Superior temporal gyrus (tissue), 1 donor: ENCODE data around the gene SLC28A1.
"Not testable (repeated sequence)": the region's sequence is repeated elsewhere in the genome, so short reads cannot be mapped to it uniquely, and the experiment has no call there.

Experiments
- DNase-seq: peaks from one replicate; pipeline ENCODE4 v3.0.0-alpha.2; 2016; ENCODE audit errors: extremely low spot score

Gene SLC28A1, protein sequence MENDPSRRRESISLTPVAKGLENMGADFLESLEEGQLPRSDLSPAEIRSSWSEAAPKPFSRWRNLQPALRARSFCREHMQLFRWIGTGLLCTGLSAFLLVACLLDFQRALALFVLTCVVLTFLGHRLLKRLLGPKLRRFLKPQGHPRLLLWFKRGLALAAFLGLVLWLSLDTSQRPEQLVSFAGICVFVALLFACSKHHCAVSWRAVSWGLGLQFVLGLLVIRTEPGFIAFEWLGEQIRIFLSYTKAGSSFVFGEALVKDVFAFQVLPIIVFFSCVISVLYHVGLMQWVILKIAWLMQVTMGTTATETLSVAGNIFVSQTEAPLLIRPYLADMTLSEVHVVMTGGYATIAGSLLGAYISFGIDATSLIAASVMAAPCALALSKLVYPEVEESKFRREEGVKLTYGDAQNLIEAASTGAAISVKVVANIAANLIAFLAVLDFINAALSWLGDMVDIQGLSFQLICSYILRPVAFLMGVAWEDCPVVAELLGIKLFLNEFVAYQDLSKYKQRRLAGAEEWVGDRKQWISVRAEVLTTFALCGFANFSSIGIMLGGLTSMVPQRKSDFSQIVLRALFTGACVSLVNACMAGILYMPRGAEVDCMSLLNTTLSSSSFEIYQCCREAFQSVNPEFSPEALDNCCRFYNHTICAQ

DNA sequence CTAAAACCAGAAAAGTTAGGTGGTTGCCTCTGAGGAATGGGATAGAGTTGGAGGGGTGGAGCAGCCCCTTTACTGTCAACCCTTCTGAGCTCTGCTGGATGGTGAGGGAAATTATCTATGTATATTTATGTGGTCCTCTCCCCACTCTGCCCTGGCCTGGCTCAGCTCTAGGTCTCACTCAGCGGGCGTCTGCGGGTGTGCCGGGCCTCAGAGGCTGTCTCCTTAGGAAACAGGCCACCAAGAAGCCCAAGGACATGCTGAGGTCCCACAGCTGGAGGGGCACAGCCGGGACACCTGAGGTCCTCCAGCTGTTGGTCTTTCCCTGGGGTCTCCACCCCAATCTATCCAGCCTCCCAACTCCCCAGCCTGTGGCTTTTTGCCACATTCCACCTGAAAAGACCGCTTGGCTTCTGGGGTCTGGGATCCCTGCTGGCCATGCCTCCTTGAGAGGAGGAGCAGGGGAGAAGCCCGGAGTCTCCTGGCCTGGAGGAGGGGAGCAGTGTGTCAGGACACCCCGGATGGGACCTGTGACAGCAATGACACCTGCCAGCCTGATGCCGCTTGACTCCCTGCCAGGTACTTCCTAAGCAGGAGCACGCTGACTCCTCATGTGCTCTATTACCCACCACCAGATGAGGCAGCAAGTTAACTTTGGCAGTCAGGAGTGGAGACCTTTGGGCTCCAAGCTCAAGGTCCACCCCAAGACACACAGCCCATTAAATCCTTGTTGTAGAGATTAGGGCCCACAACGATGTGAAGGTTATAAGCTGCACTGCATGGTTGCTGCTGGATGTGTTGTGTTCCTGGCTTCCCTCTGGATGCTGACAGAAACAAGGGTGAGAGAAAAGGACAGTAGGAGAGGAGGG is at the start of gene SLC28A1:
Gene SLC28A1 (plus strand): TSS at position 747 of the 866 bp plus-strand sequence. CDS start 3,099 bp downstream, outside the sequence.
- no peak for DNase-seq

DNA sequence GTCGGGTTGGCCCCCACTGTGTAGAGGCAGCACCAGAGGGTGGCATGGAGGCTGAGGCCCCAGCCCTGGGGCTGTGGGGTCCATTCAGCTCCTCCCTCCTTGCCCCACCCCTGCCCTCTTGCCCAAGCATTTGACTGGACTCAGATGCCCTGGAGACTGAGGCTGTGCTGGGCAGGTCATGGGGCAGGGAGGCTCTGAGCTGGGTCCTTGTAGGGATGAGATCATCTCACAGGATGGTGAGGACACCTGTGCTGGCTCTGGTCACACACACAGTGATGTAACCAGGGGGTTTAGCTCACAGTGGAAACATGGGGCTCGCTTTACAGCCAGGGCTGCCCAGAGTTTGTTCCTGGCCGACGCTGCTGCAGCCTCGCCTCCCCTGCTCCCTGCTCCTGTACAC is 49.5 kb upstream of the SLC28A1 start:
- no peak for DNase-seq

DNA sequence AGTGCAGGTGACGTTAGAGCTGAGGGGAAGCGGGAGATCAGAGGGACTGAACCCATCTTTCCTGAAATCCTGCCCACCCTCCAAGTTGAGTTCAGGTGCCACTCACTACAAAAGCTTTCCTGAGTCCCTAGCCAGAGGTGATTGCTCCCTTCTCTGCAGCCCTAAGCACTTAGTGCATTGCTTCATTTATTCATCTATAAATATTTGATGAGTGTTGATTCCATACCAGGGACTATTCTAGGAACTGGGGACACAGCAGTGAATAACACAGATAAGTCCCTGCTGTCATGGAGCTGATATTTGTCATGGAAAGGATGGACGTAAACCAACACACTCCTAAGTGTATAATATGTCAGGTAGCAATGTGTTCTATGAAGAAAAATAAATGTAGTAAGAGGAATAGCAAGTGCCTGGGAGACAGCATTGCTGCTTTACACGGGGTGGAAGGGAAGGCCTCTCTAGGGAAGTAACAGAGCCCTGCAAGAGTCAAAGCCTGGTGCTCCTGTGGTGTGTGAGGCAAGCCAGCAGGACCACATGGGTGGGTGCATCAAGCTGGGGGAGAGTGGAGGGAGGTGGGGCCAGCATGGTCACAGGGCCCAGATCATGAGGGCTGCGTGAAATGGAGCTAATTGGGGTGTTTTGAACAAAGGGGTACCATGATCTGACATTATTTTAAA is 48.7 kb upstream of the SLC28A1 start:
- no peak for DNase-seq

DNA sequence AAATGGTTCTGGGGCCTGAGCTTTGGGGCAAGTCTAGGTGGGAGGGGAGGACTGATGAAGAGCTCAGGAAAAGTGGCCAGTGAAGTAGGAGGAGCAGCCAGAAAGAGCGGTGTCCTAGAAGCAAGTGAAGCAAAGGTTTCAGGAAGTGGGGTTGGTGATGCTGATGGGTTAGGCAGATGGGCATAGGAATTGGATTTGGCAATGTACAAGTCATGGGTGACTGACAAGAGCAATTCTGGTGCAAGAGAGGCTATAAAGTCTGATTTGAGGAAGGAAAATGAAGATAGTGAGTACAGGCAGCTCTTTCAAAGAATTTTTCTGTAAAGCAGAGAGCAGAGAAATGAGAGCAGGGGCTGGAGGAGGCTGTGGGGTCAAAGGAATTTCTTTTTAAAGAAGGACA is 47.6 kb upstream of the SLC28A1 start:
- DNase-seq = no peak

DNA sequence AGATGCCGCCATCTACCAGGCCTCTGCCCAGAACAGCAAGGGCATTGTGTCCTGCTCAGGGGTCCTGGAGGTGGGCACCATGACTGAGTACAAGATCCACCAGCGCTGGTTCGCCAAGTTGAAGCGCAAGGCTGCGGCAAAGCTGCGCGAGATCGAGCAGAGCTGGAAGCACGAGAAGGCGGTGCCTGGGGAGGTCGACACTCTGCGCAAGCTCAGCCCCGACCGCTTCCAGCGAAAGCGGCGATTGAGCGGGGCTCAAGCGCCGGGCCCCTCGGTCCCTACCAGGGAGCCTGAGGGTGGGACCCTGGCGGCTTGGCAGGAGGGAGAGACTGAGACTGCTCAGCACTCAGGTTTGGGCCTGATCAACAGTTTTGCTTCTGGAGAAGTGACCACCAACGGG is 44.7 kb upstream of the SLC28A1 start:
- no peak for DNase-seq

DNA sequence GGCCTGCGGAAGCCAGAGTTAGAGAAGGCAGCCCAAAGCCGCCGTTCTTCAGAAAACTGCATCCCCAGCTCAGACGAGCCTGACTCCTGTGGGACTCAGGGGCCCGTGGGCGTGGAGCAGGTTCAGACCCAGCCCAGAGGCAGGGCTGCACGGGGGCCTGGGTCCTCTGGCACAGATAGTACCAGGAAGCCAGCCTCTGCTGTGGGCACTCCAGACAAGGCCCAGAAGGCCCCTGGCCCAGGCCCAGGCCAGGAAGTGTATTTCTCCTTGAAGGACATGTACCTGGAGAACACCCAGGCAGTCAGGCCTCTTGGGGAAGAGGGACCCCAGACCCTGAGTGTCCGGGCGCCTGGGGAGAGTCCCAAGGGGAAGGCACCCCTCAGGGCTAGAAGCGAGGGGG is 44.2 kb upstream of the SLC28A1 start:
- no peak for DNase-seq

DNA sequence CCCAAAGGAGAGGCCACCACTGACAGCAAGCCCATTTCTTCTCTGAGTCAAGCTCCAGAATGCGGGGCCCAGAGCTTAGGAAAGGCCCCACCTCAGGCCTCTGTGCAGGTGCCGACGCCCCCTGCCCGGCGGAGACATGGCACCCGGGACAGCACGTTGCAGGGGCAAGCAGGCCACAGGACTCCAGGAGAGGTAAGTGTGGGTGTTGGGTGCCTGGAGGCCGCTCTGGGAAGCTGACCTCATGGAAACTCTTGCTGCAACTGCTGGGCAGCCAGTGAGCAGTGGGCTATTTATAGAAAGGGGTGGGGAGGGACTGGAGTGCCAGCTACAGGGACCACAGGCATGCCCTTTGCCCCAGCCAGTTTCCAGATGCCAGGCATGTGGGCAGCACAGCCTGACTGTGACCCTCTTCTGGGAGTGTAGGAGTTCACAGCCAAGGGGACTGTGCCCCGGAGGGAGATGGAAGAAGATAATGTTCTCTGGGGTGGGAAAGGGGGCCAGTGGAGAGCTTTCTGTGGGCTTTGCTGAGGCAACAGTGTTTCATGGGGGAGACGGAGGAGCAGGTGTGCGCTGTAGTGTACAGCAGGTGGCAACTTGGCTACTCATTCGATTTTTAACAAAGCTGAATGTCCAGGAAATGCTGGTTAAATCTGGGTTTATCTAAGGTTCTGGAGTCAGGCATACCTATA is 43.6 kb upstream of the SLC28A1 start:
- no peak for DNase-seq

DNA sequence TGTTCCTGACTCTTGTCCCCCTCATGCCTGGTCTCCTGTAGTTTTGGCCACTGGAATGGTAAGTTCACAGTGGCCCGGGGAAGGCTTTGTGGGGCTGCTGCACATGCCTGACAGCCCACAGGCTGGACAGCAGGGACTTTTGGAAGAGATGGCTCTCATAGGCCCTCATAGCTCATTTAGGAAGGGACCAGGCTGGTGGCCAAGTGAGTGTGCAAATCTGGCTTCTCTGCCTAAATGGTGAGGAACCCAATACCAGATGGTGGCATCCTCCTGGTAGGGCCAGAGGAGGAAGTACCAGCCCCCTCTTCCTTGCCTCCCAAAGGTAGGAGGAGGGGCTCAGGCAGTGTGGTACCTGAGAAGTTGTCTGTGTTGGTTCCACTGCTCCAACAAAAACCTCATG is 41.7 kb upstream of the SLC28A1 start:
- no peak for DNase-seq

DNA sequence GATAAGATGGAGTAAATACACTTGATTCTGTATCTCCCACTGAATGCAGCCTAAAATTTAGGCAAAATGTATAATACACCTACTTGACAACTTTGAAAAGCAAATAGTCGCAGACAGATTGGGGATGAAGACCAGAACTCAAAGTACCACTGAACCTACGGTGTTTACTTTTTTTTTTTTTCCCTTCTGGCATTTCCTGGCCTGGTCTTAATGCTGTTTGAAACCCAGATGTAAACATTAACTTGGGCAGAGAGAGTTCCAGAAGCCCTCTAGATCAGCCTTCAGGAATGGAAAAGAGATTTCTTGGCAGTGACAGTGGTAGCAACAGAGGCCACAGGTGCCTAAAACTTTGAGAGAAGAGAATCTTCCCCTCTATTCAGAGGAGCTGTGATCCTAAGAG is 39.5 kb upstream of the SLC28A1 start:
- DNase-seq = no peak

DNA sequence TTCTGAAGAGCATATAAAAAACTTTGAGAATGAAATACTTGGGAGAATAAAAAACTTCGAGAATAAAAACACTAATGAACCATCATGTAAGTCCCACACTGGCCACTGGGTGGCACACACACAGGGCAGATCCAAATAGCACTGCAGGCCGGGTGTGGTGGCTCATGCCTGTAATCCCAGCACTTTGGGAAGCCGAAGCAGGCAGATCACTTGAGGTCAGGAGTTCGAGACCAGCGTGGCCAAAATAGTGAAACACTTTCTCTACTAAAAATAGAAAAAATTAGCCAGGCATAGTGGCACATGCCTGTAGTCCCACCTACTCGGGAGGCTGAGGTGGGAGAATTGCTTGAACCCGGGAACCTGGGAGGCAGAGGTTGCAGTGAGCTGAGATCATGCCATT is 38.8 kb upstream of the SLC28A1 start:
- DNase-seq = not testable (repeated sequence)

DNA sequence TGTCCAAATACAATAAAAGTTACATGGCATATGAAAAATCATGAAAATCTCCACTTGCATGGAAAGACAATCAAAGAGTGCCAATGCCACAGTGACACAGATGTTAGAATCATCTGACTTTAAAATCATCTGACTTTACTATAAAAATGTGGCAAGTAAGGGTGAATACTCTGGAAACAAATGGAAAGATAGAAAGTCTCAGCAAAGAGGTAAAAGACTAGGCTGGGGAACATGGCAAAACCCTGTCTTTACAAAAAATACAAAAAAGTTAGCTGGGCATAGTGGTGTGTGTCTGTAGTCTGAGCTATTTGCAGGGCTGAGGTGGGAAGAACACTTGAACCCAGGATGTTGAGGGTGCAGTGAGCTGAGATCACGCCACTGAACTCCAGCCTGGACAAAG is 38.2 kb upstream of the SLC28A1 start:
- no peak for DNase-seq

DNA sequence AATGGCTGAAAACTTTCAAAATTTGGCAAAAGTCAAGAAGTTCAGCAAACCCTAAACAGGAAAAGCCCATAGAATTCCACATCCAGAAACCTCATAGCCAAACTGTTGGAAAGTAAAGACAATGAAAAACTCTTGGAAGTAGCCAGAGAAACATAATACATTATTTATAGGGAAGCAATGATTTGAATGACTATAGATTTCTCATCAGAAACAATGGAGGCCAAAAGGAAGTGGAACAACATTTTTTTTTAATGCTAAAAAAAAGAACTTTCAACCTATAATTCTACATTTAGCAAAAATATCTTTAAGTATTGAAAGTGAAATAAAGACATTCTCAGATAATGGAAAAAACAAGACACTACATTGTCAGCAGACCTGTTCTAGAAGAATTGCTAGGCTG is 37.1 kb upstream of the SLC28A1 start:
- DNase-seq = no peak

DNA sequence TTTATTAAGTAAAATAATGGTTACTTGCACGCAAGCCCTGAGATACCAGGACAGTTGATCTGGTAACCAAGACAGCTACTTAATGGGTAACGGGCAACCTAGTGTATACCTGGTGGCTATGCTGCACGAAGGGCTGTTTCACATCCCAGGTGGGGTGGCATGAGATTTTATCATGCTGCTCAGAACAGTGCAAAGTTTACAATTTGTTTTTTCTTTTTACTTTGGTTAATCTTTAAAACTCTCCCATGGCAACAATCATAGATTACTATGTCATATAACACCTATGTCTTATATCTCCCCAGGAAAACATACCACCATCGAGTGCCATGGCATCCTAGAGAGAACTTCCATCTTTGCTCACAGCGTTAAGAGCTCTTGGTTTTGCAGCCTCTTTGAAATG is 32.2 kb upstream of the SLC28A1 start:
- DNase-seq = no peak

DNA sequence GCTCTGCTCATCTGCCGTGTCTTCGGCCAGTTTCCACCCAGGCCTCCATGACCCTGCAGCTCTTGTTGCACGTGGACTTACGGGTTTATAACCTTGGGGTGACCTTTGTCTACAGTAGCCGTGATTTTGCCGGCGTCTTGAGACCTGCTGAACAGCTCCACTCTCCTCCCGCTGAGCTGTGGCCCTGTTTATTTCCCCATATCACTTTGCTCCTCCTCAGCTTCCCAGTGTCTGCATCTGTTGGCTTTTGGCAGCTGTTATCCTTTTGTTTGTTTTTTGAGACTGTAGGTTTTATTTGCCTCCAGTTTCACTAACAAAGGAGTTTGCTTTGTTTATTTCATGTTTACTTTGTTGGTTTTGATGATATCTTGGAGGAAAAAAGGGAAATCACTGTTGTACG is 29.3 kb upstream of the SLC28A1 start:
- DNase-seq = no peak

DNA sequence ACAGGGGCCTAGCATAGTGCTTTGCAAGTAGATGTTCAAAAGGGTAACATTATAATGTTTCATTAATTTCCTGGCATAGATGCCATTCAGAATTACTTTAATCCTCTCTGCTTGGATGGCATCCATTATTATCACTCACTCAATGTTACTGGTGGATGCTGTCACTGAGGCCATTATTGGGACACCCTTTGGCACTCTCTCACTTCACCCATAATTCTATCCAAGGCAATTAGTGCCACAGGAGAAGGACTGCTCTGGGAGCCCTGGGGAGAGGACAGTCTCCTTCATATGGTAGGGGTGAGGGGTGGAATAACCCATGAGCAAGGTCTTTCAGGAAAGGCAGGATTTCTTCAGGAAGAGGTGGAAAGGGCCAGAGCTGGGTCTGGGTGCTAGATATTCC is 28.7 kb upstream of the SLC28A1 start:
- no peak for DNase-seq

DNA sequence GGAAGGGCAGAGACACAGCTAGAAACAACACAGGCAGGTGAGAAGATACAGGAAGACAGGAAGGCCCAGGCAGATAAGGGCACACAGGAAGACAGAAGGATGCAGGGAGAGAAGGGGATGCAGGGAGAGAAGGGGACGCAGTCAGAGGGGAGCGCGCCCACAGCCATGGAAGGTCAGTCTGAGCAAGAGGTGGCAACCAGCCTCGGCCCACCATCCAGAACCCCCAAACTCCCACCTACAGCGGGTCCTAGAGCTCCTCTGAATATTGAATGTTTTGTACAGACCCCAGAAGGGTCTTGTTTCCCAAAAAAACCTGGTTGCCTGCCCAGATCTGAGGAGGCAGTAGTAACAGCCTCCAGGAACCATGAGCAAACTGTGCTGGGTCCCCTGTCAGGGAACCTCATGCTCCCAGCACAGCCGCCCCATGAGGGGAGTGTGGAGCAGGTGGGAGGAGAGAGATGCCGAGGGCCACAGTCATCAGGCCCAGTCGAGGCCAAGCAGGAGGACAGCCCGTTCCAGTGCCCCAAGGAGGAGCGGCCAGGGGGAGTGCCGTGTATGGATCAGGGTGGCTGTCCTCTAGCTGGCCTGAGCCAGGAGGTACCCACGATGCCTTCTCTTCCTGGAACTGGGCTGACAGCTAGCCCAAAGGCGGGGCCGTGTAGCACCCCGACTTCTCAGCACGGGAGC is 27.6 kb upstream of the SLC28A1 start:
- no peak for DNase-seq

DNA sequence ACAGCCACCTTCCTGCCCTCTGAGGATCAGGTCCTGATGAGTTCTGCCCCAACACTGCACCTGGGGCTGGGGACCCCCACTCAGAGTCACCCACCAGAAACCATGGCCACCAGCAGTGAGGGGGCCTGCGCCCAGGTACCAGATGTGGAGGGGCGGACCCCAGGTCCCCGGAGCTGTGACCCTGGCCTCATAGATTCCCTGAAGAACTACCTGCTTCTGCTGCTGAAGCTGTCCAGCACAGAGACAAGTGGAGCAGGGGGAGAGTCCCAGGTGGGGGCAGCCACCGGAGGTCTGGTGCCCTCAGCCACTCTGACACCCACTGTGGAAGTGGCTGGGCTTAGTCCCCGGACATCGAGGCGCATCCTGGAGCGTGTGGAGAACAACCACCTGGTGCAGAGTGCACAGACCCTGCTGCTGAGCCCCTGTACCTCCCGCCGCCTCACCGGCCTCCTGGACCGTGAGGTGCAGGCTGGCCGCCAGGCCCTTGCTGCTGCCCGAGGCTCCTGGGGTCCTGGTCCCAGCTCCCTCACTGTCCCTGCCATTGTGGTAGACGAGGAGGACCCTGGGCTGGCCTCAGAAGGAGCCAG is 27.0 kb upstream of the SLC28A1 start:
- no peak for DNase-seq

DNA sequence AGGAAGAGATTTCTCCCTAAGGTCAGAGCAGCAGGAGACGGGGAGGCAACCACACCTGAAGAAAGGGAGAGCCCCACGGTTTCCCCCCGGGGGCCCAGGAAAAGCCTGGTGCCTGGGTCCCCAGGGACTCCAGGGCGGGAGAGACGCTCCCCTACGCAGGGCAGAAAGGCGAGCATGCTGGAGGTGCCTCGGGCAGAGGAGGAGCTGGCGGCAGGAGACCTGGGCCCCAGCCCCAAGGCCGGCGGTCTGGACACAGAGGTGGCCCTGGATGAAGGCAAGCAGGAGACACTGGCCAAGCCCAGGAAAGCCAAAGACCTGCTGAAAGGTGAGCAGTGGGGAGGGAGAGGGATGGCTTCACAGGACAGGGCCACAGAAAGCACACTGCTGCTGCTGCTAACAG is 26.2 kb upstream of the SLC28A1 start:
- DNase-seq = no peak

DNA sequence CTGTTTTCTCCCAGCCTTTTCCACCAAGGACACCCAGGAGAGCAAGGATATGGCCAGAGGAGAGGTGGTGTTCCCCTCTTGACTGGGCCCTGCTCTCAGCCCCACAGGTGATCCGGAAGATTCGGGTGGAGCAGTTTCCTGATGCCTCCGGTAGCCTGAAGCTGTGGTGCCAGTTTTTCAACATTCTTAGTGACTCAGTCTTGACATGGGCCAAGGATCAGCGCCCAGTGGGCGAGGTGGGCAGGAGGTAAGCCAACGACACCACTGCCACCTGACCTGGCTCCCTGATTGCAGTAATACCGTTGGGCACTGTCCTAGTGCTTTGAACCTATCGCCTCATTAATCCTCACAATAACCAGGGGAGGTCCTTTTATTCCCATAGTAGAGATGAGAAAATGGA is 25.3 kb upstream of the SLC28A1 start:
- DNase-seq = no peak

DNA sequence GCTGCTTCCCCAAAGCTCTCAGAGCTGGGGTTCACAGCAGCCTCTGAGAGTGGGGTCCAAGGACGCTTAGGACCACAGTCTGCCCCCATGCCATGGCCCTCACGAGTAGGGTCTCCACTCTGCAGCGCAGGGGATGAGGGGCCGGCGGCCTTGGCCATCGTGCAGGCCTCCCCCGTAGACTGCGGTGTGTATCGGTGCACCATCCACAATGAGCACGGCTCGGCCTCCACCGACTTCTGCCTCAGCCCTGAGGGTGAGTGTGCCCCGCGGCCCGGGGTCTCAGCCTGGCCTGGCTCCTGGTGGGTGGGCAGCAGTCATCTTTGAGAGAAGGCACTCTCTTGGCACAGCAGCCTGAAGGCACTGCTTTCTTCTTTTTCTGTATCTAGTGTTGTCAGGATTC is 24.8 kb upstream of the SLC28A1 start:
- no peak for DNase-seq
